WI38 (cell line): ENCODE data around the gene NKX6-1.

Experiments used
- H3K4me3 ChIP-seq: 2 replicates; pipeline ENCODE4 v1.5.1; 2011; ENCODE audit warnings: low read depth, mild to moderate bottlenecking, control low read depth, low read length
- TF ChIP-seq, protein P1 (sequence below): IDR thresholded peaks from 2 replicates; pipeline ENCODE4 v1.5.1; 2012; ENCODE audit warnings: low read depth, mild to moderate bottlenecking, control low read depth, low read length

NKX6-1 gene

GRCh38 chr4:84456157-84456556 is 42.9 kb downstream of the NKX6-1 start:
- TF ChIP-seq, protein P1, sequence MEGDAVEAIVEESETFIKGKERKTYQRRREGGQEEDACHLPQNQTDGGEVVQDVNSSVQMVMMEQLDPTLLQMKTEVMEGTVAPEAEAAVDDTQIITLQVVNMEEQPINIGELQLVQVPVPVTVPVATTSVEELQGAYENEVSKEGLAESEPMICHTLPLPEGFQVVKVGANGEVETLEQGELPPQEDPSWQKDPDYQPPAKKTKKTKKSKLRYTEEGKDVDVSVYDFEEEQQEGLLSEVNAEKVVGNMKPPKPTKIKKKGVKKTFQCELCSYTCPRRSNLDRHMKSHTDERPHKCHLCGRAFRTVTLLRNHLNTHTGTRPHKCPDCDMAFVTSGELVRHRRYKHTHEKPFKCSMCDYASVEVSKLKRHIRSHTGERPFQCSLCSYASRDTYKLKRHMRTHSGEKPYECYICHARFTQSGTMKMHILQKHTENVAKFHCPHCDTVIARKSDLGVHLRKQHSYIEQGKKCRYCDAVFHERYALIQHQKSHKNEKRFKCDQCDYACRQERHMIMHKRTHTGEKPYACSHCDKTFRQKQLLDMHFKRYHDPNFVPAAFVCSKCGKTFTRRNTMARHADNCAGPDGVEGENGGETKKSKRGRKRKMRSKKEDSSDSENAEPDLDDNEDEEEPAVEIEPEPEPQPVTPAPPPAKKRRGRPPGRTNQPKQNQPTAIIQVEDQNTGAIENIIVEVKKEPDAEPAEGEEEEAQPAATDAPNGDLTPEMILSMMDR, result no peak
- no peak overlapping the region for H3K4me3 ChIP-seq

DNA sequence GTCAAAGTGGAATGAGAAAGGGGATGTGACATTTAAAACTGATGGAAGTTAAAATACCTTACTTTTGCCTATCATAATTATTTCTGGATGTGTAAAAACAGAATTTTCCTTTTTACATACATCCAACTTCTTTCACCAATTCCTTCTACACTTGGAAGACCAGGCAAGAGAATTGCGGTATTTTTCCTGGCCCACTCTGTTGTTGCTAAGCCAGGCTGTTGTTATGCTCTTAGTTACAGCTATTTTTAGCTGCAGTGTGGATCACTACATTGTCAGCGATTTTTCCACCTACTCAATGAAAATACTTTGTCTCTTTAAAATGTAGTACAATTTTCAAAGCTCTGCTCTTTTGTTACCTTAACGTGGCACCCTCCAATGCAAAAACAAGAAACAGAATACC is 43.4 kb downstream of the NKX6-1 start:
- no peak overlapping the region for H3K4me3 ChIP-seq
- TF ChIP-seq, protein P1, result no peak

DNA sequence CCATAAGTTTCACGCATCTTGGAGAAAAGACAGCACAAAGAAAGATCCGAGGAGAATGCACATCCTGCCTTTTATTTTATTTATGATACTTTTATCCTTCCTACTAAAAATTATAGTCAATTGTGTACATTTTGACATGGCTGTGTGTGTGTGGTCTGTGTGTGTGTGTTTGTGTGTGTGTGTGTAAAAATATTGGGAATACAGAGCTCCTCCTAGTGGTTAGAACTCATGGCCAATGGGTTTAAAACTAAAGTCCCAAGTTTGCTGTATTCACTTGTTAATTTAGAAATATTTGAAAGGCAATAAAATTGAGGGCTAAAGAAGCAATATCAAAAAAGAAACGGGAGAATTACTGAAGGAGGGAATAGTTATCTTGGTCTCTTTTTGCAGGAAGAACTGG is 47.5 kb downstream of the NKX6-1 start:
- H3K4me3 ChIP-seq, result no peak overlapping the region
- TF ChIP-seq, protein P1, result no peak

DNA sequence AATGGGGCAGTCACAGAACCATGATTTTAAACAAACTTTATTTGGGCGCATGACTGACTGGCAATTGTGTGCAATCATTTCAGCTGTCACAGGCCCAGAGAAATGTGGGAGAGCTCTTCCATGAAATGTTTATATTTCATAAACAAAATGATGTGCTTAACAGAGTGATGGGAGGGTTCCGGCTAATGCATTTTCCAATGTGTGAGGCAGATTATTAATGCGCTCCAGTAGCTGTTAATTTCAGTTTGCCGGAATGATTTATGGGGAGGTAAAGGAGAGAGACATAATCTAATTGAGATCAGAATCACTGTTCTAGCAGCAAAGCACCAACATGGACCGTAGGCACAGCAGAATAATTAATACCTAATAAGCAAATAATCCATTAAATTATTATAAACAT is 55.6 kb downstream of the NKX6-1 start:
- no peak overlapping the region for H3K4me3 ChIP-seq
- TF ChIP-seq, protein P1, result no peak

DNA sequence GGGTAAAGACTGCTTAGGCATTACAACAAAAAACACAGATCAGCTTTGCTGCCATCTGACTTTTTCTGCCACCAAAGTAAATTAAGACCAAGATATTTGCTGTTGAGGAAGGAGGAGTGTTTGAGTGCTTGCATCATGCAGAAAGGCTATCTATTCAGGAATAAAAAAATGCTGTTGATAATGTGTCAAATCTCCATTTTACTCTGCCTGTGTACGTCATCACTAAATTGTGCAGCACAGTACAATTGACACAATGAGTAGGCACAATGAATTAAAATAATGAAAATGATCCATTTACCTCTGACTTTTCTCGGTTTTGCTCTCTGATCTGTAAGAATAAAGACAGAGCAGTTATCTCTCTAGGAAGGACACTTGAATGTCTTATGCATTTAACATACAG is 56.3 kb downstream of the NKX6-1 start:
- TF ChIP-seq, protein P1, result no peak
- H3K4me3 ChIP-seq, result no peak overlapping the region
